ENCODE measurements around the gene ITPR3.
A peak's percentile ranks its signal among the peaks of the same experiment; 100 is the strongest.

The ITPR3 gene

DNA sequence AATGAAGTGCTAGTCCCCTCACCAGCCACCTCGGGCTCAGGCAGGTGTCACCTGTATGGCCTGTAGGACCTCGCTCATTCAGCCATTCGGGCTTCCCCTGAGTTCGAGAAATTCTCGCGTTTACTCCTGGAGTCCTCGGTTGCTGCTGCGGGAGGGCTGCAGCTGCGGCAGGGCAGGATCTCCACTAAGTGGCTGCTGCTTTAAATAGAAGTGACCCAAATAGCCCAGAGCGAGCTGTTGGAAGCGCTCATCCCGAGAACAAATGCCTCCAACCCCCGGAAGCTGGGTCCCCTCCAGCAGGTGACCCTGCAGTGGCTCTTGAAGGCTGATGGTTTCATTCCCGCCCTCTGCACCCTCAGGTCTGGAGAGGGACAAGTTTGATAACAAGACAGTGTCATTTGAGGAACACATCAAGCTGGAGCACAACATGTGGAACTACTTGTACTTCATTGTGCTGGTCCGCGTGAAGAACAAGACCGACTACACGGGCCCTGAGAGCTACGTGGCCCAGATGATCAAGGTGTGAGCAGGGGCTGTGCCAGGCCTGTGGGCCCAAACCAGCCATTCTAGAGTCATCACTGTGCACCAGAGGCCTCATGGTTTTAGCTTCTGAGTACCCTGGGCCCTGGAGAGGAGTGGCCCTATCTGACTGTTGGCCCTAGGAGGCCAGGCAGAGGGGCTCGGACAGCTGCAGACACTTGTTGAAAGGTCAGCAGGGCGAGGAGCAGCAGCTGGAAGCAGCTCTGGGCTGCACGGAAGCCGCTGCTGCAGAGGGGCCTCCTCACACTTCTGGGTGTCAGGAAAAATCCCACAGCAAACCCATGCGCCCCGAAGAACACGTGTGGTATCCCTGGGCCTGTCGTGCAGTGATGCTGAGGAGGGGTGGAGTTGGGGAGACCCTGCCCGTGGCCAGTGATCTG is 72.3 kb downstream of the ITPR3 start:
- Histone ChIP-seq H2AFZ (ENCODE audit: low read length, unreplicated experiment) (no peak overlapping the region), H3K36me3 (ENCODE audit: insufficient read depth, low read length) (peaks cover 7% of the 10 kb centered on the region; the same call in 1 of the 2 replicates), H3K79me2 (ENCODE audit: control insufficient read depth, insufficient read depth, low read length, unreplicated experiment) (no peaks in the 10 kb centered on the region), H3K27ac (ENCODE audit: low read depth, low read length) (peak overlapping the region; percentile 74), H3K4me1 (ENCODE audit: control insufficient read depth, insufficient read depth, low read length, unreplicated experiment) (peaks cover 48% of the 10 kb centered on the region), H3K27me3 (ENCODE audit: insufficient read depth, low read length) (no peaks in the 10 kb centered on the region), H3K4me3 (ENCODE audit: low read depth, low read length) (no peak overlapping the region)

DNA sequence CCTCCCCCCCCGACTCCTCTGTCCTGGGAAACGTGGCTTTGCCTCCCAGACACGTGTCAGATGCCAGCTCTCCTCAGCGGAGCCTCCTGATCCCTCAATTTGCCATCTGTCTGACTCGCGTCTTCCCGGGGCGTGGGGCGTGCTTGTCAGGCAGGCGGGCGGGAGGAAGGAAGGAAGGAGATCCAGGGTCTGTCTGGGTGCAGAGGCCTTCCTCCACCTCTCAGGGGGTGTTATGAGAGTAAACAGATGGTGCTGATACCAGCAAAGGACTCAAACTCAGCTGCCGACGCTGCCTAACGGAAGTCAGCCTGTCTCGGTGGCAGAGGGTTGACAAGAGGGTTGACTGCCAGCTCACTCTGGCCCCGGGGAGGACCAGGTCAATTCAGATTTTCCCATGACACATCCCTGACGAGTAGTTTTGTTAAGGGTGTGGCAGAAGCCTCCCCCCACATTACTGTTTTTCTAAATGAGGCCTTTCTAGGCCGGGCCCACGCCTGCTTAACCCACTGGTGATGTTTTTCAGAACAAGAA is 73.3 kb downstream of the ITPR3 start:
- no peaks in the 10 kb centered on the region for H3K79me2 ChIP-seq (ENCODE audit: control insufficient read depth, insufficient read depth, low read length, unreplicated experiment)
- H3K27ac ChIP-seq (ENCODE audit: low read depth, low read length) = peak overlapping the region; percentile 74
- no peak overlapping the region for H2AFZ ChIP-seq (ENCODE audit: low read length, unreplicated experiment)
- H3K36me3 ChIP-seq (ENCODE audit: insufficient read depth, low read length) = peaks cover 7% of the 10 kb centered on the region; the same call in 1 of the 2 replicates
- H3K27me3 ChIP-seq (ENCODE audit: insufficient read depth, low read length) = no peaks in the 10 kb centered on the region
- no peak overlapping the region for H3K4me3 ChIP-seq (ENCODE audit: low read depth, low read length)
- H3K4me1 ChIP-seq (ENCODE audit: control insufficient read depth, insufficient read depth, low read length, unreplicated experiment) = peaks cover 48% of the 10 kb centered on the region

DNA sequence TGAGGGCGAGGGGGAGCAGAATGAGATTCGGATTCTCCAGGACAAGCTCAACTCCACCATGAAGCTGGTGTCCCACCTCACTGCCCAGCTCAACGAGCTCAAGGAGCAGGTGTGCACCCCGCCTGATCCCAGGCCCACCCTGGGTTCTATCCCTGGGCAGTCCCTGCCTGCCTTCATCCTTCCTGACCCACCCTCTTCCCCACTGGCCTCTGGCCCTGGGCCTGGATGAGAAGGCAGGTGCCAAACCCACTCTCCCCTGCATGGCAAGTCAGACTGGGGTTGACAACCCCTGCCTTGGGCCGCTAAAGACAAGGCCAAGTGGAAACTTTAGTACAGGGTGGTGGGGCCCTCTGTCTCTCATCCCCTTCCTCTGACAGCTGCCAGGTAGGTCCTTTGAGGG is 73.9 kb downstream of the ITPR3 start:
- peaks cover 48% of the 10 kb centered on the region for H3K4me1 ChIP-seq (ENCODE audit: control insufficient read depth, insufficient read depth, low read length, unreplicated experiment)
- H3K36me3 ChIP-seq (ENCODE audit: insufficient read depth, low read length) = peaks cover 7% of the 10 kb centered on the region; the same call in 1 of the 2 replicates
- H3K27ac ChIP-seq (ENCODE audit: low read depth, low read length) = peak overlapping the region; percentile 74
- H3K79me2 ChIP-seq (ENCODE audit: control insufficient read depth, insufficient read depth, low read length, unreplicated experiment) = no peaks in the 10 kb centered on the region
- H3K27me3 ChIP-seq (ENCODE audit: insufficient read depth, low read length) = no peaks in the 10 kb centered on the region
- H2AFZ ChIP-seq (ENCODE audit: low read length, unreplicated experiment) = no peak overlapping the region
- no peak overlapping the region for H3K4me3 ChIP-seq (ENCODE audit: low read depth, low read length)

DNA sequence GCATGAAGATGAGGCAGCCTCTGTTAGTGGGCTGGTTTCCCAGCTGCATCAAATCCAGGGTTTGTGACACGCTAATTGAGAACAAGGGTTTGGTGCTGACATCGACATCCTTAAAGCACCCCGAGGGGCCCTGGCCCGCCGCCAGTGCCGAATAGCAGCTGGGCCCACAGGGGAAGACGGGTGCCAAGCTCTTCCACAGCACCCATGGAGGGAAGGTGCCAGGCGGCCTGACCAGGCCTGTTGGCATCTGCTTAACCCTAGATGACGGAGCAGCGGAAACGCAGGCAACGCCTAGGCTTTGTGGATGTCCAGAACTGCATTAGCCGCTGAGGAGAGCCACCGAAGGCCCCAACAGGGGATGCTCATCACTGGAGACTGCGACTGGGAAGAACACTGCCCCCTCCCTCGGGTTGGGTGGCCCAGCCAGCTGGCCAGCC is 74.3 kb downstream of the ITPR3 start:
- H2AFZ ChIP-seq (ENCODE audit: low read length, unreplicated experiment) = no peak overlapping the region
- H3K79me2 ChIP-seq (ENCODE audit: control insufficient read depth, insufficient read depth, low read length, unreplicated experiment) = no peaks in the 10 kb centered on the region
- peaks cover 48% of the 10 kb centered on the region for H3K4me1 ChIP-seq (ENCODE audit: control insufficient read depth, insufficient read depth, low read length, unreplicated experiment)
- peak overlapping the region; percentile 74; the same call in 1 of the 2 replicates for H3K27ac ChIP-seq (ENCODE audit: low read depth, low read length)
- H3K36me3 ChIP-seq (ENCODE audit: insufficient read depth, low read length) = peaks cover 7% of the 10 kb centered on the region; the same call in 1 of the 2 replicates
- H3K4me3 ChIP-seq (ENCODE audit: low read depth, low read length) = no peak overlapping the region
- H3K27me3 ChIP-seq (ENCODE audit: insufficient read depth, low read length) = no peaks in the 10 kb centered on the region

DNA sequence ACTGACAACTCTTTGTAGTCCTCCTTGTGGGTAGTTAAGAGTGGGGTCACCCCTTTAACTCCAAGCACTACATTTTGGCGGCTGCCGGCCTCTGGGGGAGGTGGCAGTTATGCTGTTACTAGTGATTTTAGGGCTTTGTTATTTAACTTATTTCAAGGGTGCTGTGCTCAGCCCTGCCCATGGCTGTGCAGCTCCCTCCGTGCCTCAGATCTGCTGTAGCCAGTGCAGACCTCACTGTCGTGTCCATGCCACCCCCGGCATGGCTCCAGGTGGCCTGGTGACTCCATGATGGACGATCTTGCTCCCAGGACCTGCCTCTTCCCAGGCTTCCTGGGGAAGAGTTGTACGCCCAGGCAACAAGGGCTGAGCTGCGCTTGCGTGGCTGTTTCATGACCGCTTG is 75.0 kb downstream of the ITPR3 start:
- Histone ChIP-seq H3K36me3 (ENCODE audit: insufficient read depth, low read length) (peaks cover 7% of the 10 kb centered on the region; the same call in 1 of the 2 replicates), H2AFZ (ENCODE audit: low read length, unreplicated experiment) (no peak overlapping the region), H3K4me1 (ENCODE audit: control insufficient read depth, insufficient read depth, low read length, unreplicated experiment) (peaks cover 48% of the 10 kb centered on the region), H3K27ac (ENCODE audit: low read depth, low read length) (no peak overlapping the region), H3K4me3 (ENCODE audit: low read depth, low read length) (no peak overlapping the region), H3K79me2 (ENCODE audit: control insufficient read depth, insufficient read depth, low read length, unreplicated experiment) (no peaks in the 10 kb centered on the region), H3K27me3 (ENCODE audit: insufficient read depth, low read length) (no peaks in the 10 kb centered on the region)

DNA sequence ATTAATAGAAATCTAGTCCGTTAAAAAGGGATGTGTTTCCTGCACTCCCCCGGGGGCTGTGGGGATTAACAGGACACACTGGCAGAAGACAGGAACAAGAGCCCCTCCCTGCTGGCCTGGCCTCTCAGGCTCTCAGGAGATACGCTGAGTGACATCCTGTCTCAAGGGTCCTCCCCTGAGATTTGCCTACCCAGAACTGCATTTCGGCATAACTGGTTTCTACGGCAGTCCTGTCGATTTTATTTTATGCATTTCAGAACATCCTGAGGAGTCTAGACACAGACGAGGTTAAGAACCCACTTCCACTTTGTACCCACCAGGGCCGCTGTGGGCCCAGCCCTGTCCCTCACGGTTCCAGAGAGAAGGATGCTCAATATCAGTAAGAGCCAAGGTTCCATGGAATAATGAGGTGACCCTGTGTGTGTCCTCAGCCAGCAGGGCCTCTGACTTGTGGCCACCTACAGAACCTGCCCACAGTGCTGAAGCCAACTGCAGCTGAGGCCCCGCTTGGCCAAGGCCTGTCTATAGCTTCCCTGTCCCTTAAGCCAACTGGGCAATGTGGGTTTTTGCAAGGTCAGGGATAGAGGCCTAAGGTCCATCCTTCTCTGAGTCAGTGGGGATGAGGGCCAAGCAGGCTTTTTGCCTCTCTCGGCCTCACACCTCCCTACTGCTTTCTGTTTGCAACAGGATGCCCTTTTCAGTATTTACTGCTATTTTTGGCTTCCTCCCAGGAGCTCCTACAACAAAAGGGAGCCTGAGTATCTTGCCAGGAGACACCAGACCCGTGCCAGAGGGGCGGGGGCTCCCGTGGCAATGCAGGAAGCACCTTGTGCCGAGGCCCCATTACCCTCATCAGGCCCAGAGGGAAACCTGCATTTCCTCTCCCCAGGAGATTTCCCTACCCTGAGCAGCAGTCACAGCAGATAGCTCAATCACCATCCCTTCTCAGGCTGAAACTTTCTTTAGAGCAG is 75.7 kb downstream of the ITPR3 start:
- Histone ChIP-seq H2AFZ (ENCODE audit: low read length, unreplicated experiment) (no peak overlapping the region), H3K27ac (ENCODE audit: low read depth, low read length) (peak overlapping the region; percentile 55; the same call in 1 of the 2 replicates), H3K27me3 (ENCODE audit: insufficient read depth, low read length) (no peaks in the 10 kb centered on the region), H3K4me1 (ENCODE audit: control insufficient read depth, insufficient read depth, low read length, unreplicated experiment) (peaks cover 48% of the 10 kb centered on the region), H3K36me3 (ENCODE audit: insufficient read depth, low read length) (peaks cover 7% of the 10 kb centered on the region; the same call in 1 of the 2 replicates), H3K4me3 (ENCODE audit: low read depth, low read length) (peak overlapping the region; percentile 26; the same call in 1 of the 2 replicates), H3K79me2 (ENCODE audit: control insufficient read depth, insufficient read depth, low read length, unreplicated experiment) (no peaks in the 10 kb centered on the region)

DNA sequence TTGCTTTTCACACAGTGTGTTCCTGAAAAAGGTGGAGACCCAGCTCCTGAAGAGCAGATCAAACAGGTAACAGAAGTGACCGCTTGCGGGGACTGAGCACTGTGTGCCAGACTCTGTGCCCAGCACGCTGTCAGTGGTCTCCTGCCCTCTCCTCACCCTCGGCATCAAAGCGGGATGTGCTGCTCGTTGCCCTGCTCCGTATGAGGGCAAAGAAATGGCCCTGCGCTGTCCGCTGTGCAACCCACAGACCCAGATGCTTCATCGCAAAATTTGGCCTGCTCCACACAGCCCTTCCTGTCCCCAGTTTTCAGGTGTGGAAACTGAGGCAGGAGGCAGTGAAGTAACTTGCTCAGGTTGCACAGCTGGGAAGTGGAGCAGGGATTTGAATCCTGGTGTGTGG is 76.7 kb downstream of the ITPR3 start:
- Histone ChIP-seq H3K27ac (ENCODE audit: low read depth, low read length) (no peak overlapping the region), H3K36me3 (ENCODE audit: insufficient read depth, low read length) (peaks cover 7% of the 10 kb centered on the region; the same call in 1 of the 2 replicates), H2AFZ (ENCODE audit: low read length, unreplicated experiment) (no peak overlapping the region), H3K4me3 (ENCODE audit: low read depth, low read length) (no peak overlapping the region), H3K79me2 (ENCODE audit: control insufficient read depth, insufficient read depth, low read length, unreplicated experiment) (no peaks in the 10 kb centered on the region), H3K27me3 (ENCODE audit: insufficient read depth, low read length) (no peaks in the 10 kb centered on the region), H3K4me1 (ENCODE audit: control insufficient read depth, insufficient read depth, low read length, unreplicated experiment) (peaks cover 45% of the 10 kb centered on the region)

DNA sequence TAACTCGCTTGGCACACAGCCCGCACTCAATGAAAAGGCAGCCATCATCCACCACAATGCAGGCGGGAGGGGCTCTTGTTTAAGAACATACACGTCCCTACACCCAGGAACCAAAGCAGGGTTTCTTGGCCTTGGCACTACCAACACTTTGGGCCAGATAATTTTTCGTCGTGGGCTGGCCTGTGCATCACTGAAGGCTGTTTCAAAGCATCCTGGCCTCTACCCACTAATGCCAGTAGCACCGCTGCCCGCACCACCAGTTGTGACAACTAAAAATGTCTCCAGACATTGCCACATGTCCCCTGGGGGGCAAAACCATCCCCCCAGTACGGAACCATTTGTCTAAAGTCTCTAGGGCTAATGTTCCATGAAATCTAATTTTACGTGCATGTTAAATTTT is 77.4 kb downstream of the ITPR3 start:
- H3K36me3 ChIP-seq (ENCODE audit: insufficient read depth, low read length) = peaks cover 7% of the 10 kb centered on the region; the same call in 1 of the 2 replicates
- H2AFZ ChIP-seq (ENCODE audit: low read length, unreplicated experiment) = no peak overlapping the region
- no peaks in the 10 kb centered on the region for H3K27me3 ChIP-seq (ENCODE audit: insufficient read depth, low read length)
- H3K4me1 ChIP-seq (ENCODE audit: control insufficient read depth, insufficient read depth, low read length, unreplicated experiment) = peaks cover 43% of the 10 kb centered on the region
- H3K4me3 ChIP-seq (ENCODE audit: low read depth, low read length) = no peak overlapping the region
- no peak overlapping the region for H3K27ac ChIP-seq (ENCODE audit: low read depth, low read length)
- no peaks in the 10 kb centered on the region for H3K79me2 ChIP-seq (ENCODE audit: control insufficient read depth, insufficient read depth, low read length, unreplicated experiment)

DNA sequence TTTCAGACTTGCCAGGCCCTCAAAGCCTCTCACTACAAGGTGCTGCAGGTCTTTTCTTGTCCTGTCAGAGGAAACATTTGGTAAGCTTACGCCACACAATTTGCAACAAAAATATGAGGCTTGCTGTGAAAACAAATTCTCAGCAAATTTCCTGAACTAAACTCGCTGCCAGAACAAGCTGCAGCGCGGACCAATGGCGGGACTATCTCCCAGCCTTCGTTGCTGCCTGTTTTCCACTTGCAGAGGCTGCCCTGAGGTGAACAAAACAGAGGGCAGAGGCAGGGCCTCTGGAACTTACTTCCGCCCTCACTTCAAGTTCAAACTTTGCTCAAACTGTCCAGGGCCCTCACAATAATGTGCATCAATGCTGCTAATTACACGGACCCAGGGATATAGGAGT is 78.0 kb downstream of the ITPR3 start:
- Histone ChIP-seq H3K4me1 (ENCODE audit: control insufficient read depth, insufficient read depth, low read length, unreplicated experiment) (peaks cover 36% of the 10 kb centered on the region), H3K4me3 (ENCODE audit: low read depth, low read length) (no peak overlapping the region), H3K36me3 (ENCODE audit: insufficient read depth, low read length) (peaks cover 7% of the 10 kb centered on the region; the same call in 1 of the 2 replicates), H2AFZ (ENCODE audit: low read length, unreplicated experiment) (no peak overlapping the region), H3K79me2 (ENCODE audit: control insufficient read depth, insufficient read depth, low read length, unreplicated experiment) (no peaks in the 10 kb centered on the region), H3K27ac (ENCODE audit: low read depth, low read length) (no peak overlapping the region), H3K27me3 (ENCODE audit: insufficient read depth, low read length) (no peaks in the 10 kb centered on the region)

DNA sequence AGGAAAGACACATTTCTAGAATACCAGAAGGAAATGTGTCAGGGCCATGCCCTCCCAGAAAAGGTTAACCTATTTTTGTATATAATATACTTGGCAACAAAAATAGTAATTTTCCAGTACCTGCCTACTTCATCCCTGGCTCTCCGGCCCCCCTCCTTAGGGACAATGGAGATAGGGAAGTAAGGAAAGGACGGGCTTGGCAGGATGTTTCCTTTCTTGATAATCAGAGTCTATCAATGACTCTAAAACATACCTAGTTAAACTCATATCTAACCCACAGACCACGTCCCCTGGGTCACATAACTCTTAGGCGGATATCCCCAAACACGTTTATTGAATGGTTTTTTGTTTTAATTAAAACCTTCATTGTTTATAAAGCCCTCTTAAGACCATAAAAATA is 78.6 kb downstream of the ITPR3 start:
- H3K4me3 ChIP-seq (ENCODE audit: low read depth, low read length) = no peak overlapping the region
- no peak overlapping the region for H2AFZ ChIP-seq (ENCODE audit: low read length, unreplicated experiment)
- no peaks in the 10 kb centered on the region for H3K79me2 ChIP-seq (ENCODE audit: control insufficient read depth, insufficient read depth, low read length, unreplicated experiment)
- H3K27me3 ChIP-seq (ENCODE audit: insufficient read depth, low read length) = no peaks in the 10 kb centered on the region
- no peak overlapping the region for H3K27ac ChIP-seq (ENCODE audit: low read depth, low read length)
- H3K4me1 ChIP-seq (ENCODE audit: control insufficient read depth, insufficient read depth, low read length, unreplicated experiment) = peaks cover 30% of the 10 kb centered on the region
- H3K36me3 ChIP-seq (ENCODE audit: insufficient read depth, low read length) = peaks cover 7% of the 10 kb centered on the region; the same call in 1 of the 2 replicates

Measured in ACC112 (cell line).